Measurements from ENCODE around the gene MED22.

The MED22 gene

DNA sequence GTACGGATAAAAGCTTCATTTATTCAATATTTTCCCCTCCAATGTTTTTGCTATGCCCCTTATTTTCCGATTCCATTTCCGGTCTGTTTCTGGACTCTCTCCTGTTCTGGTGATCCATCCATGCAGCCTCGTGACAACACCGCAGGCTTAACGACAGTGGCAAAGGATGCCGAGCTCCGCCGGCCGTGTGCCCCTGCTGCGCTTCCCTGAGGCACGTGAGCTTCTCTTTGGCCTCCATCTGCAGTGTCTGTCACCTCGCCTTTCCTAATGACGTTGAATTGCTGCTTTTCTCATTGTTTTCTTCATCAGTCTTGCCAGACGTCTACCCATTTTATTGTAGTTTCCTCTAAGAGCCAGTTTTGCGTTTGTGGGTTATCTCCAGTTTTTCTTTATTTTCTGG is 40.6 kb downstream of the MED22 start:
- no peak for TF ChIP-seq NFIC (IDR thresholded peaks at IDR 0.05)

- TF ChIP-seq EGR1 (IDR thresholded peaks at IDR 0.05) (no peak), RAD21 (IDR thresholded peaks at IDR 0.05; ENCODE audit: low read depth) (no peak), TAF1 (IDR thresholded peaks at IDR 0.05; ENCODE audit: low read depth) (no peak), CEBPB (IDR thresholded peaks at IDR 0.05) (no peak), ZBTB7A (IDR thresholded peaks at IDR 0.05; ENCODE audit: low read depth) (no peak), FOXM1 (IDR thresholded peaks at IDR 0.05; ENCODE audit: borderline replicate concordance, low read depth) (no peak), YY1 (IDR thresholded peaks at IDR 0.05; ENCODE audit: low read depth) (no peak), TEAD4 (IDR thresholded peaks at IDR 0.05) (no peak), NFIC (IDR thresholded peaks at IDR 0.05) (no peak), EP300 (IDR thresholded peaks at IDR 0.05; ENCODE audit: borderline replicate concordance) (no peak), CREB1 (IDR thresholded peaks at IDR 0.05; ENCODE audit: low read depth) (no peak), REST (IDR thresholded peaks at IDR 0.05; ENCODE audit: low read depth) (no peak), TCF12 (IDR thresholded peaks at IDR 0.05; ENCODE audit: low read depth) (no peak)
- TF ChIP-seq, protein P1, sequence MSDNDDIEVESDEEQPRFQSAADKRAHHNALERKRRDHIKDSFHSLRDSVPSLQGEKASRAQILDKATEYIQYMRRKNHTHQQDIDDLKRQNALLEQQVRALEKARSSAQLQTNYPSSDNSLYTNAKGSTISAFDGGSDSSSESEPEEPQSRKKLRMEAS (IDR thresholded peaks at IDR 0.05) = no peak
- TF ChIP-seq, protein P2, sequence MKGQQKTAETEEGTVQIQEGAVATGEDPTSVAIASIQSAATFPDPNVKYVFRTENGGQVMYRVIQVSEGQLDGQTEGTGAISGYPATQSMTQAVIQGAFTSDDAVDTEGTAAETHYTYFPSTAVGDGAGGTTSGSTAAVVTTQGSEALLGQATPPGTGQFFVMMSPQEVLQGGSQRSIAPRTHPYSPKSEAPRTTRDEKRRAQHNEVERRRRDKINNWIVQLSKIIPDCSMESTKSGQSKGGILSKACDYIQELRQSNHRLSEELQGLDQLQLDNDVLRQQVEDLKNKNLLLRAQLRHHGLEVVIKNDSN (IDR thresholded peaks at IDR 0.05) = no peak
These were observed 41.4 kb downstream of the MED22 start for GRCh38 chr9:133306242-133307204.

DNA sequence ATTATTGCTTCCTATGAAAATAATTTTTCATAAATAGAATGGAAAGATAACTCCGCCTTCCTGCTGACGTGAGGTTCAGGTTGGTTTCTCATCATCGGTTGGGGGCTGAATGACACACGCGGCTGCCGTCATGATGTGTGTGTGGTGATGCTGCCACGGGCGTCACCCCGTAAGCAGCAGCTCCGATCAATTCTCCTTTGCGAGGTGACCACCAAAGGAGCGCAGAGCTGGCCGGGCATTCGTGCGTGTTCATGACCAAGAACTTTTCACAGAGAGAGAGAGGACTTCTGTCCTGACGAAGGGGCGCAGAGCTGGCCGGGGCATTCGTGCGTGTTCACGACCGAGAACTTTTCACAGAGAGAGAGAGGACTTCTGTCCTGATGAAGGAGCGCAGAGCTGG is 42.2 kb downstream of the MED22 start:
- no peak for TF ChIP-seq ZBTB7A (IDR thresholded peaks at IDR 0.05; ENCODE audit: low read depth)
- TF ChIP-seq RAD21 (IDR thresholded peaks at IDR 0.05; ENCODE audit: low read depth) = no peak
- TF ChIP-seq EP300 (IDR thresholded peaks at IDR 0.05; ENCODE audit: borderline replicate concordance) = no peak
- no peak for TF ChIP-seq TAF1 (IDR thresholded peaks at IDR 0.05; ENCODE audit: low read depth)
- TF ChIP-seq NFIC (IDR thresholded peaks at IDR 0.05) = no peak
- TF ChIP-seq TEAD4 (IDR thresholded peaks at IDR 0.05) = no peak
- no peak for TF ChIP-seq REST (IDR thresholded peaks at IDR 0.05; ENCODE audit: low read depth)
- TF ChIP-seq, protein P1 (IDR thresholded peaks at IDR 0.05) = no peak
- no peak for TF ChIP-seq FOXM1 (IDR thresholded peaks at IDR 0.05; ENCODE audit: borderline replicate concordance, low read depth)
- TF ChIP-seq TCF12 (IDR thresholded peaks at IDR 0.05; ENCODE audit: low read depth) = no peak
- TF ChIP-seq EGR1 (IDR thresholded peaks at IDR 0.05) = no peak
- TF ChIP-seq CREB1 (IDR thresholded peaks at IDR 0.05; ENCODE audit: low read depth) = no peak

DNA sequence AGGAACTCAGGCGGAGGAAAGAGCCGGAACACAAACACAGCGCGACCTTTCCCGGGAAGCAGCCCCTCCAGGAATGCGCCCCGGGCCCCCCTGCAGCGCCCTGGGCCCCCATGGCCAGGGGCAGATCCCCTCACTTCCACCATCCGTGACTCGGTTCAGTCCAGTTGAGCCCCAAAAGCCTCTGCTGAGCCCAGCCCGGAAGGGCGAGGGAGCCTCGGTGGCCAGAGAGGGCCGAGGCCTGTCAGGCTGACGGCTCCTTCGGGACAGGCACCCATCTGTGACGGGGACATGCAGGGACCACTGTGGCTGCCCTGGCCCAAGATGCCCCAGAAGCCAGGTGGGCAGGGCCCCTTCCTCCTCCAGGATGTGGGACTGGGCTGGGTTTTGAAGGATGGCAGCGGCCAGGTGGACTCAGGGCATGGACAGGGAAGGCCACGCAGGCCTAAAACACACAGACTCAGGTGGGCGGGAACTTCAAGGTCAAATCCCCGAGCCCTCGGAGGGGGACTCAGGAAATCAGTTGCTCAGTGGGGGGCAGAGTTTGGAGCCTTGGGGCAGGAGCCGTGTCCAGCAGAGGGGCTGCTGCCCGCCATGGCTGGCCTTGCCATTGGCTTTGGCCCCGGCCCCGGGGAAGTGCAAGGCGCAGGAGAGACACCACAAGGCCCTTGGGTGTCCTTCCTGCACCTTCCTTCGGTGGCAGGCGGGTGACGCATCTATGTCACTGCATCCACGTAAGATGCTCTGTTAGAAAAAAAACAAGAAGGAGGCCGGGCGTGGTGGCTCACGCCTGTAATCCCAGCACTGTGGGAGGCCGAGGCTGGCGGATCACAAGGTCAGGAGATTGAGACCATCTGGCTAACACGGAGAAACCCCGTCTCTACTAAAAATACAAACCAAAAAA is 43.2 kb downstream of the MED22 start:
- TF ChIP-seq EGR1 (IDR thresholded peaks at IDR 0.05) (no peak), RAD21 (IDR thresholded peaks at IDR 0.05; ENCODE audit: low read depth) (no peak), REST (IDR thresholded peaks at IDR 0.05; ENCODE audit: low read depth) (no peak), TAF1 (IDR thresholded peaks at IDR 0.05; ENCODE audit: low read depth) (no peak), CEBPB (IDR thresholded peaks at IDR 0.05) (no peak), NFIC (IDR thresholded peaks at IDR 0.05) (no peak), ZBTB7A (IDR thresholded peaks at IDR 0.05; ENCODE audit: low read depth) (no peak), TCF12 (IDR thresholded peaks at IDR 0.05; ENCODE audit: low read depth) (no peak), TEAD4 (IDR thresholded peaks at IDR 0.05) (no peak), YY1 (IDR thresholded peaks at IDR 0.05; ENCODE audit: low read depth) (no peak), EP300 (IDR thresholded peaks at IDR 0.05; ENCODE audit: borderline replicate concordance) (no peak), FOXM1 (IDR thresholded peaks at IDR 0.05; ENCODE audit: borderline replicate concordance, low read depth) (no peak)
- TF ChIP-seq, protein P1 (IDR thresholded peaks at IDR 0.05) = no peak
- TF ChIP-seq, protein P2 (IDR thresholded peaks at IDR 0.05) = no peak
